ENCODE results near the gene SNX6.
A peak's percentile ranks its signal among the peaks of the same experiment; 100 is the strongest.

The SNX6 gene

GRCh38 chr14:34633742-34634141 lies 3.8 kb upstream of the SNX6 start:
- no peak for DNase-seq (ENCODE audit: low read depth)
- H3K4me3 ChIP-seq (ENCODE audit: control insufficient read depth, low read depth, low read length), result no peak overlapping the region
- TF ChIP-seq, protein P1, sequence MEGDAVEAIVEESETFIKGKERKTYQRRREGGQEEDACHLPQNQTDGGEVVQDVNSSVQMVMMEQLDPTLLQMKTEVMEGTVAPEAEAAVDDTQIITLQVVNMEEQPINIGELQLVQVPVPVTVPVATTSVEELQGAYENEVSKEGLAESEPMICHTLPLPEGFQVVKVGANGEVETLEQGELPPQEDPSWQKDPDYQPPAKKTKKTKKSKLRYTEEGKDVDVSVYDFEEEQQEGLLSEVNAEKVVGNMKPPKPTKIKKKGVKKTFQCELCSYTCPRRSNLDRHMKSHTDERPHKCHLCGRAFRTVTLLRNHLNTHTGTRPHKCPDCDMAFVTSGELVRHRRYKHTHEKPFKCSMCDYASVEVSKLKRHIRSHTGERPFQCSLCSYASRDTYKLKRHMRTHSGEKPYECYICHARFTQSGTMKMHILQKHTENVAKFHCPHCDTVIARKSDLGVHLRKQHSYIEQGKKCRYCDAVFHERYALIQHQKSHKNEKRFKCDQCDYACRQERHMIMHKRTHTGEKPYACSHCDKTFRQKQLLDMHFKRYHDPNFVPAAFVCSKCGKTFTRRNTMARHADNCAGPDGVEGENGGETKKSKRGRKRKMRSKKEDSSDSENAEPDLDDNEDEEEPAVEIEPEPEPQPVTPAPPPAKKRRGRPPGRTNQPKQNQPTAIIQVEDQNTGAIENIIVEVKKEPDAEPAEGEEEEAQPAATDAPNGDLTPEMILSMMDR (conservative IDR thresholded peaks at IDR 0.05; ENCODE audit: control insufficient read depth, insufficient read depth, low read depth, low read length), result no peak

DNA sequence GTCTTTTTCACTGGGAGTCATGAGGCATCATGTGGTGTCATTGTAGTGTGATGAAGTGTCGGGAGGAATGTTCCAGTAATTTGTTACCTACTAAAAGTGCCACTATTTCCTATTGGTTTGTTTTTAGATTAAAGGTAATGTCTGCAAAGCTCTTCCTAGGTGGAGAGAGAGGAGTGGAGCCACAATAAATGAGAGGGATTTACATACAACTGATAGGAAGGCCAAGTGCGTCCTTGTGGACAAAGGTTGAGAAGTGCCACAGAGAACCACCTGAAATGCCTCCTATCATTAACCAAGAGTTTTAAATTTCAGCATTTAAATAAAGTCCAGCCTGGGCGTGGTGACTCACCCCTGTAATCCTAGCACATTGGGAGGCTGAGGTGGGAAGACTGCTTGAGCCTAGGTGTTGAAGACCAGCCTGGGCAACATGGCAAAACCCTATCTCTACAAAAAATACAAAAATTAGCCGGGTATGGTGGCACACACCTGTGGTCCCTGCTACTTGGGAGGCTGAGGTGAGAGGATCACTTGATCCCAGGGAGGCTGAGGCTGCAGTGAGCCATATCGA lies 2.5 kb upstream of the SNX6 start:
- no peak overlapping the region for H3K4me3 ChIP-seq (ENCODE audit: control insufficient read depth, low read depth, low read length)
- TF ChIP-seq, protein P1 (conservative IDR thresholded peaks at IDR 0.05; ENCODE audit: control insufficient read depth, insufficient read depth, low read depth, low read length), result no peak
- DNase-seq (ENCODE audit: low read depth), result no peak

GRCh38 chr14:34629344-34629656 lies 648 bp downstream of the SNX6 start:
- TF ChIP-seq, protein P1 (conservative IDR thresholded peaks at IDR 0.05; ENCODE audit: control insufficient read depth, insufficient read depth, low read depth, low read length), result no peak
- H3K4me3 ChIP-seq (ENCODE audit: control insufficient read depth, low read depth, low read length), result peak overlapping the region; percentile 94
- DNase-seq (ENCODE audit: low read depth), result no peak

DNA sequence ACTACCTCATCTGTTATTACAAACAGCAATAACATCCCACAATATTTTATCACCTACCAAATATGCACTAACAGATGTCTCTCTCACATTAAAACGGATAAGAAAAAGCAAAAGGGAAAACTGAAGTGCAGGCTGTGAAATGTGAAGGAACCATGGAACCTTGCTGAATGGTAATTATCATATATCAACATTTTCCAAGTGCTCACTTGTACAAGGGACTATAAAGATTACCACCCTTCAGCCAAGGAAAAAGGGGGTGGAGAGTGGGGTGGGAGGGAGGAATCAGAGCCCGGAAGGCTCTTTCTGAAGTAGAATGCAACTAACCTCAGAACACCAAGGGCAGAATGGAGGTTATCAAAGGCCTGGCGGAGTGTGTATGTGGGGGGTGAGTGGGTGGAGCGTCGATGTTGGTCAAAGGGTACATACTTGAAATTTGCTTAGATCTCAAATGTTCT lies 1.2 kb downstream of the SNX6 start:
- DNase-seq (ENCODE audit: low read depth), result no peak
- peak overlapping the region; percentile 94 for H3K4me3 ChIP-seq (ENCODE audit: control insufficient read depth, low read depth, low read length)

DNA sequence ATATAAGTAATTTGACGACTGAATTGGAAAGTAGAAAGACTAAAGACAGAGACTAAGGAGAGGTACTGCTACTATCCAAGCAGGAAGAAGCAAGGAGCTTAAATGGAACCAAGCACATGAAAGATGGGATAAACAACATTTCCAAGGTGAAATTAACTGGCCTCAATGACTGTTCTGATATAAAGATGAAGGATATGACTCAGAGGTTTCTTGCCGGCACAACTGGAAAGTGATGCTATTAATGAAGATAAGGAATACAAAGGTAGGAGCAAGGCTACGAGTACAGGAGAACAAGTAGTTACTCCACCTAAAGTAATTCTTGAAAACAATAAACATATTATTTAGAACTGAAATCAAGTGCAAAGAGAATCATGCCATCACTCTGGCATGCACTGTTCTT lies 6.4 kb downstream of the SNX6 start:
- no peak for DNase-seq (ENCODE audit: low read depth)
- no peak overlapping the region for H3K4me3 ChIP-seq (ENCODE audit: control insufficient read depth, low read depth, low read length)
- TF ChIP-seq, protein P1 (conservative IDR thresholded peaks at IDR 0.05; ENCODE audit: control insufficient read depth, insufficient read depth, low read depth, low read length), result no peak

More for the DNA sequence above, 1.2 kb downstream of the SNX6 start:
- TF ChIP-seq, protein P1 (conservative IDR thresholded peaks at IDR 0.05; ENCODE audit: control insufficient read depth, insufficient read depth, low read depth, low read length), result no peak

- H3K4me3 ChIP-seq (ENCODE audit: control insufficient read depth, low read depth, low read length), result no peak overlapping the region
- TF ChIP-seq, protein P1 (conservative IDR thresholded peaks at IDR 0.05; ENCODE audit: control insufficient read depth, insufficient read depth, low read depth, low read length), result no peak
- no peak for DNase-seq (ENCODE audit: low read depth)
Observed at GRCh38 chr14:34620839-34621238, 9.1 kb downstream of the SNX6 start.

DNA sequence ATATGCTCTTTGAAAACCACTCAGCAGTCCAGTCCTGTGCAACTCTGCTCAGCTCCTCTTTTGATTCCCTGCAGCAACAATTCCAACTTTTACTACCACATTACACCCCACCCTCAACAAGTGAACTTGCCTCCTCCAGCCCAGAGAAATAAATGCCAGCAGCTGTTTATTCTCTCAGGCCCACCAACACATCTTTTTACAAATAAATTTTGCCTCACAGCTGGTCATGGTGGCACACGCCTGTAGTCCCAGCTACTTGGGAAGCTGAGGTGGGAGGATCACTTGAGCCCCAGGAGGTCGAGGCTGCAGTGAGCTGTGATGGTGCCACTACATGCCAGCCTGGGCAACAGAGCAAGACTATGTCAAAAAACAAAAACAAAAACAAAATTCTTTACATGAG lies 9.8 kb downstream of the SNX6 start:
- DNase-seq (ENCODE audit: low read depth), result no peak
- H3K4me3 ChIP-seq (ENCODE audit: control insufficient read depth, low read depth, low read length), result no peak overlapping the region
- TF ChIP-seq, protein P1 (conservative IDR thresholded peaks at IDR 0.05; ENCODE audit: control insufficient read depth, insufficient read depth, low read depth, low read length), result no peak

Data from fibroblast of mammary gland (primary cell).